GM18907 (cell line): ENCODE measurements around the gene LETM1.

Experiments
- ATAC-seq: cut with Tn5 transposase; IDR thresholded peaks from one replicate; pipeline ENCODE4 v1.9.1; 2021; ENCODE audit warnings: mild to moderate bottlenecking, moderate library complexity; ENCODE audit not compliant: unreplicated experiment

The LETM1 gene

DNA sequence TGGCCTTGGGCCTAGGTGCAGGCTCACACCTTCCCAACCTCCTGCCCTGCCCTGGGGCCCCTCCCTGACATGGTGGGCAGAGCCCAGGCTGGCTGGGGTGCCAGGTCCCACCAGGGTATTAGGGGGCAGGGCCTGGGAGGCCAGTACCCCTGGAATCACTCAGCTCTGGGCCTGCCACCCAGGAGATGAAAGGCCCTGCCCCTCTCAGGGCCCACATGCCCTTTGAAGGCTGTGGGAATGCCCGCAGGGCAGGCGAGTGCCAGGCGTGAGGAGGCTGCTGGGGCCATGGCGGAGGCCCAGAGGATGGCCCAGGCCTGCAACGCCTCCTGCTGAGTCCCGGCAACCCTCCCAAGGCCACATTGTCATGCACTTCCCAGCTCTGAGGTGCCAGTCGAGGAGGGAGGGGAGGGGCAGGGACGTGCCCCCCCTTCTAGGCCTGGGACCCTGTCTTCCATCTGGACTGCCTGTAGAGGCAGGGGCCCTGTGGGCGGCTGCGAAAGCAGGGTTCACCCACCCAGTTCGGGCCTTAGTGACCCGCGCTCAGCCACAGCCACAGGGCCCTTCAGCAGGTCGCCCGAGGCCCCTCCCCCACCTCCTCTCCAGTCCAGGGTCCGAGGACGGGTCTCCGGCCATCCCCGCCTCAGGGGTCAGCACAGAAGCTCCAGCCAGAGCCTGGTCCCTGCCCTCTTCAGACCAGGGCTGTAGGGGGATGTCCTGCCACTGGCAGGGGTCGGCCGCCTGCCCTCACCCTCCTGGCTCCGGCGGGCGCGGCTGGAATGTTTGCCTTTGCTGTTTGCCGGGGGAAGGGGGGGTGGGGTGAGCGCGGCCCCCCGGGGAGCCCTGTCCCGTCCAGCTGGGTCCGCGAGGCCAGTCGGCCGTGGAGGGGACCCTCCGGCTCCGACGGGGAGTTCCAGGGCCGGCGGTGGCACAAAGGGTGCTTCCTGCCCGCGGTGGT, 89.6 kb downstream of the LETM1 start:
- no peak for ATAC-seq

DNA sequence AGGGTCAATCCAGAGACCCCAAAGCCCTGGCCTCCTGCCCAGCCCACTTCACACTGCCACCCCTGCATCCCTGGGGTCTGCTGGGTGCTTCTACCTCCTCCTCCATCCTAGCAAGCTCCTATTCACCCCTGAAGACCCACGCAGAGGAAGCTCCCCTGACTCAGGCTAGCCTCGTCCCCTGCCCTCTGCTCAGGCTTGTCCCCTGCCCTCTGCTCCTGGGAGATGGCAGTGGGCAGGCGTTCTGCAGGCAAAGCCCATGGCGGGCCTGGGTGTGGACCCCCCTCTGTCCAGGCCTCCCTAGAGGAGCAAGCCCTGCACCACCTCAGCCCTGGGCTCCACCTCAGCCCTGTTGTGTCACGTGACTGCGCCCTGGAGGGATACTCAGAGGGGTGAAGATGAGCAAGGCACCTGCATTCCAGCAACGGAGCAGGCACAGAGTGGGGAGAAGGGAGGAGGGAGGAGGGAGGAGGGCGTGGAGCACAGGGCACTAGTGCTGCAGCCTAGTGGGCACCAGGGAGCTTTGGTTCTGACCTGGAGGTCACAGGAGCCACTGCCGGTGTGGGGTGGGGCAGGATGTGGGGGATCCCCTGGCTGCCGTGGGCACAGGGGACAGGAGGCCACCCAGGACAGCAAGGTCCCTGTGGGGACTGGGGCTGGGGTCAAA, 90.4 kb downstream of the LETM1 start:
- ATAC-seq, result no peak

DNA sequence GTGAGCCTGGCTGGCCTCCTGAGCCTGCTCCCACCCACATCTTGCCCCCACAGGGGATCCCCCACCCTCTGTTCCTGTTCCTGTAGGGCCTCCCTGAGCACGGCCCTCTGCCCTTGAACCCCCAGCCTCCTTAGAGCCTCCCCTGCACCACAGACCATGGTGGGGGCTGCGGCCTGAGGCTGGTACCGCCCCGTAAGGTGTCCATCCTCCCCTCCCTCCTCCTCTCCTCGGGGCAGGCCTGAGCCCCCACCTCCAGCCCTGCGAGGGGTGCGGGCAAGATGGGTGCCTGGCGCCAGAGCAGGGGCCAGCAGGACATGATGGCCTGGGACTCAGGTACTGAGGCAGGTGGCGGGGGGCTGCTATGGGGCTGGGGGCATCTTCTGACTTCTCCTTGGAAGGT, 91.3 kb downstream of the LETM1 start:
- no peak for ATAC-seq

DNA sequence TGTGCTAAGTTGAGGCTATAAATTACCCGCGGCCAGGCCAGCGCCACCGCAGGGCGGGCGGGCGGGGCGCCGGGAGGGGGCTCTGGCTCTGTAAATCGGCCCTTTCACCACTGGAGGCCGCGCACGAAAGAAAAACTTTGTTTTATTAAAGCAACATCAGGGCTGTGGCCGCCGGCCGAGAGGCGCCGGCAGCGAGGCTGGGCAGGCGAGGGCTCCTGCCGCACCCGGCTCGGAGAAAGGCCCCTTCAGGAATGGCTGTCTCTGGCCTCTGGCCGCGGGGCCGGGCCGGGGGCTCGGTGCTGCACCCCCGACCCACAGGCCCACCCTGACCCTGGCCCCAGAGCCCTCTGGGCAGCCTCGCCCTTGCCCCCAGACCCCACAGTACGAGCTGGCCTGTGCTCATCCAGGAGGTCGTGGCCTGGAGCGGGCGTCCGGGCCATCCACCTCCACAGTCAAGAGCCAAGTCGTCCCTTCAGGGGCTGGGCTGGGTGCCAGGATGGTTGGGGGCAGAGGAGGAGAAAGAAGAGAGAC, 92.3 kb downstream of the LETM1 start:
- ATAC-seq, result no peak

DNA sequence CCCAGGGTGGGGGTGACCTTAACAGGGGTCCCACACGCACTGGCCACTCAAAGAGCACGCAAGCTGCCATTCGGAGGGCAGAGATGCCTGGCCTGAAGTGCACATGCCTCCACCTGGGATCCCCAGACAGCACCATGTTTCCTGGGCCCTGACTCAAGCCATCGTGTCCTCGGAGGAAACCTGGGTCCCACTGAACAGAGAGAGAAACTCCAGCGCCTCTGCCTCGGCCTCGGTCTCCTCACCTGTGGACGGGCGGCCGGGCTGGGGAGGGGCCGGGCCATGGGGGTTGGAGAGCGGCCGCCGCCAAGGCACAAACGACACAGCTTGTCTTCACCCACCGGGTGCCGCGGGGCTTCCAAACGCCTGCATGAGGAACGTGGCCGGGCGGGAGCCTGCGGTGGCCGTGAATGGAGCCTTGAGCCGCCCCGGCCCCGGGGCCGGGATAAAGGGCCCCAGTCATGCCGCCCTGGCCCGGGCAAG, 92.8 kb downstream of the LETM1 start:
- no peak for ATAC-seq

DNA sequence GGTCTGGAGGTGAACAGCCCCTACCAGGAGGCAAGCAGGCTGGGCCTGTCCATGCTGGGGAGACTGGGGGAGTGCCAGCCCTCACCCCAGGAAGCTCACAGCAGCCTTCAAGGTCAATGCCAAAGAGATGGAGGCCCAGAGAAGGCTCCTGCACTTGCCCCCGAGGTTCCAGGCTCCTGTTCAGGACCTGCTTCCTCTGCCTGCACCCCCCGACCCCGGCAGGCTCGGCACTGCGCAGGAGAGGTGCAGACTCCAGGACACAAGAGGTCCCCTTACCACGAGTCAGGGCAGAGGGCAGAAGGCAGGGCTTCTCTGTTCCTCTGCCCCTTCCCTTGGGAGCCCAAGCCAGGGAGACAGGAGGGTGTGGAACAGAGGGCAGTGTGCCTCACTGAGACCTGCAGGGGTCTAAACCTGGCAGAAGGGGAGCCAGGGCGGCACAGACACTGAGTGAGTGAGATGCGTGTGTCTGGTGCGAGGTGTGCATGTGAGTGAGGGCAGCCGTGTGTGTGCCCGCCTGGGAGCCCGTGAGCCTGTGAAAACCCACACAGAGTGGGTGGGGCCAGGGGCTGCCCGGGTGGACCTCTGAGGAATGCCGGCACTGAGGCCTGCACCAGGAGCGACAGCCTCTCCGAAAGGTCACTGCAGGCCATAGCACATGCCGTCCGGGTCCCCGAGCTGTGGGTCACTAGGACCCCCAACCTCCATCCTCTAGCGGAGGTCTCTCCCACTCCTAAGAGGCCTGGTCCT, 93.5 kb downstream of the LETM1 start:
- ATAC-seq, result no peak
